Measurements from ENCODE around the gene NAALADL1.

Gene NAALADL1

GRCh38 chr11:64996710-64997380, 61.5 kb downstream of the NAALADL1 start, which contains the start of gene BATF2 (continued):
- peak; percentile 46; the same call in 1 of the 2 replicates for TF ChIP-seq ZNF398 (tag by site-specific recombination; IDR thresholded peaks at IDR 0.05)
- peak; percentile 32 for TF ChIP-seq SP2 (tag by site-specific recombination; IDR thresholded peaks at IDR 0.05)
- peak; percentile 88 for TF ChIP-seq ZNF394 (tag by site-specific recombination; IDR thresholded peaks at IDR 0.05; ENCODE audit: borderline replicate concordance)
- no peak for TF ChIP-seq ZNF76 (tag by site-specific recombination; IDR thresholded peaks at IDR 0.05; ENCODE audit: borderline replicate concordance, low read depth)
- peak; percentile 55 for TF ChIP-seq GLIS1 (tag by site-specific recombination; IDR thresholded peaks at IDR 0.05)
- TF ChIP-seq MZF1 (tag by site-specific recombination; IDR thresholded peaks at IDR 0.05; ENCODE audit: borderline replicate concordance), result peak; percentile 94
- no peak for TF ChIP-seq ZNF549 (tag by site-specific recombination; IDR thresholded peaks at IDR 0.05)
- TF ChIP-seq ZBTB17 (tag by site-specific recombination; IDR thresholded peaks at IDR 0.05), result peak; percentile 30; the same call in 1 of the 2 replicates
- no peak for TF ChIP-seq ZNF548 (tag by site-specific recombination; IDR thresholded peaks at IDR 0.05)
- TF ChIP-seq FEZF1 (tag by site-specific recombination; IDR thresholded peaks at IDR 0.05), result no peak

GRCh38 chr11:64996327-64996709, 62.0 kb downstream of the NAALADL1 start:
- no peaks in the 10 kb centered on the region for H3K36me3 ChIP-seq (ENCODE audit: control insufficient read depth in 2 of 2, insufficient read depth in 1 of 2, low read length in 2 of 2)
- no peak overlapping the region for H3K27ac ChIP-seq (ENCODE audit: extremely low read depth, low read depth, low read length)
- no peaks in the 10 kb centered on the region for H3K9me3 ChIP-seq (ENCODE audit: control insufficient read depth, insufficient read depth, low read depth, low read length)
- no peaks in the 10 kb centered on the region for H3K4me1 ChIP-seq (ENCODE audit: control insufficient read depth, insufficient read depth, low read length)
- CTCF ChIA-PET, result interaction anchor here (0.5 to 3.7 kb wide), 13 partner anchors 17 to 193 kb away, joined by 3 to 15 read pairs (median 4); partner anchors contain the start of genes ARL2, CDC42BPG and MAP4K2
- no peak overlapping the region for H3K4me3 ChIP-seq (ENCODE audit: low read depth, low read length)
- TF ChIP-seq SP3 (tag by site-specific recombination; IDR thresholded peaks at IDR 0.05) (no peak), ZBTB49 (tag by site-specific recombination; IDR thresholded peaks at IDR 0.05; ENCODE audit: low read depth) (no peak), ZNF670 (tag by site-specific recombination; IDR thresholded peaks at IDR 0.05; ENCODE audit: low read depth) (no peak), ZNF792 (tag by site-specific recombination; IDR thresholded peaks at IDR 0.05) (no peak), ZNF433 (tag by site-specific recombination; IDR thresholded peaks at IDR 0.05; ENCODE audit: low read depth) (no peak), GLIS1 (tag by site-specific recombination; IDR thresholded peaks at IDR 0.05) (no peak), ZFP37 (tag by site-specific recombination; IDR thresholded peaks at IDR 0.05) (no peak)
- POLR2A ChIA-PET, result interaction anchor here (0.6 to 1.7 kb wide), 4 partner anchors 11 to 1483 kb away, joined by 3 to 4 read pairs (median 3); partner anchors contain the start of genes PPP2R5B and ZNHIT2

Measured in HEK293 (cell line).